SK-MEL-5 (cell line): ENCODE data around the gene LRRC26. TPM values are rescaled to one million over a fixed set of nuclear protein-coding genes. Genes with fewer than 3 reads are reported as not detected.

Source experiments
- DNase-seq: peaks from one replicate; pipeline ENCODE4 v3.0.0-alpha.2; 2016; ENCODE audit warnings: low read depth, low spot score
- in situ Hi-C: cut with HindIII; loops from 2 replicates; pipeline ENCODE4 v1.10.0; 2016; ENCODE audit warnings: low sequenced_read_pairs, high pct_unique_total_duplicates, low pct_unique_long_range_greater_than_20kb
- total RNA-seq: library from RNA; depleted of rRNA; stranded (reverse); fragments of >200 nt; shearing (Covaris generic); gene quantifications from 2 replicates; pipeline ENCODE4 v1.2.3, GENCODE V29; 2014

The LRRC26 gene
- total RNA-seq, 1 experiment from 2014 or later = 0.40 TPM

DNA sequence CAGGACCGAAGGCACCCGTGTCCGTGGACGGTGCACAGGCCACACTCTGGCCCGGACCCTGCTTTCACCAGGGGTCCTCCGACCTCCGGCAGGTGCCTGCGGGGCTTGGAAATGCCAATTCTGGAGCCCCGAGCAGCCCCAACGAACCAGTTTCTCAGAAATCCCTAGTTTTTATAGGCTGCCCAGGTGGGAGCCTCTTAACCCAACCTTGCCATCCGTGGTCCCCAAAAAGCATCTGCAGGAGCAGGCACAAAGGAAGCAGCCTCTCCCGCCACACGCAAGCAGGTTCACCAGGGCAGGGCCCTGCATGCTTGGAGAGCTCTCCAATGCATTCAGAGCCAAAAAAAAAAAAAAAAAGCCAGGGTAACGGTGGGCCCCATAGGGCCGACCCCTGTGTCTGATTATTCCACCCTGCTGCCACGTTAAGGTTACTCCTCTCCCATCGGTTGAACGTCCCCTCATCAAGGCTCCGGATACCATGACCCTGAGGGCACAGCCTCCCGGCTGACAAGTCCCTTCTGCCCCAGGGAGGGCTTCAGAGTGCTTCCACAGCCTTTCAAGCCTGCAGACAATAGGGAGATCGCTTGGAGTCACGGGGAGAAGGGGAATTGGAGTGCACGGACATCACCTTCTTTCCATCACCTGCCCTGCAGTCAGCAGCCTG lies 31.5 kb upstream of the LRRC26 start:
- in situ Hi-C loops = no loop called here
- no peak for DNase-seq

DNA sequence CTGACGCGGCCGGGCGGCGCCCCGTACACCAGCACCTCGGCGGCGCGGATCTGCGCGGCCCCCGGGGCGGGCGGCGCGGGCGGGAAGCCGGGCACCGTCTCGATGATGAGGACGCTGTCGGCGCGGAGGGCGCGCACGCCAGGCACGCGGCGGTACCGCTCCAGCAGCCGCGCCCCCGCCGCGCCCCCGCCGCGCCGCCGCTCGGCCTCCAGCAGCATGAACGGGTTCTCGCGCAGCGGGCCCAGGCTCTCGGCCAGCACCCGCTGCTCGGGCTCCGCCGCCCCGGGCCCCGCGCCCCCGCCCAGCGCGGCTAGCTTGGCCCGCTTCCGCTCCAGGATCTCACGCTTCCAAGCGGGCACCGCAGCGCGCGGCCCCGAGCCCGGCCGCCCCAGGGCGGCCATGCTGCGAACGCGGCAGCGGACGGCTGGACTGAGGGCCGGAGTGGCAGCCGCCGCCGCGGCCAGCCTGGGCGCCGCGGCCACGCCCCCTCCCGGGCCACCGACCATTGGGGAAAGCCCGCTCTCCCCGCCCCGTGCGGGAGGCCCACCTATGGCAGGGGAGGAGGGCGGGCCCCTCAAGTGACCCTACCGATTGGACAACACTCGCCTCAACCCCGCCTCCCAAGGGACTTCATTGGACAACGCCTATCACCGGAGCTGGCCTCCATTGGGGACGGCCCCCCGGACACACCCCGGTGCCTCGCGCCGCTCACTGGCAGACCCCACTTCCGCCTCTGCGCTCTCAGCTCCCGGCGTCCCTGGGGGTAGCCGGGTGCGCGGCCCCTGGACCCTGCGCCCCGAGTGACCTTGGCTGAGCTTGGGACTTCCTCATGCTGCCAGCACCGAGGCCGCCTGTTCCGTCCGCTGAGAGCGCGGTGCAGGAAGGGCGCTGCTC lies 30.7 kb upstream of the LRRC26 start, which contains the start of gene TPRN:
Gene TPRN, minus strand, starts transcription at position 431 of the 894 bp plus-strand sequence. Its CDS starts 30 bp downstream, at position 401.
- in situ Hi-C loops = no loop called here
- DNase-seq = peak; percentile 100

DNA sequence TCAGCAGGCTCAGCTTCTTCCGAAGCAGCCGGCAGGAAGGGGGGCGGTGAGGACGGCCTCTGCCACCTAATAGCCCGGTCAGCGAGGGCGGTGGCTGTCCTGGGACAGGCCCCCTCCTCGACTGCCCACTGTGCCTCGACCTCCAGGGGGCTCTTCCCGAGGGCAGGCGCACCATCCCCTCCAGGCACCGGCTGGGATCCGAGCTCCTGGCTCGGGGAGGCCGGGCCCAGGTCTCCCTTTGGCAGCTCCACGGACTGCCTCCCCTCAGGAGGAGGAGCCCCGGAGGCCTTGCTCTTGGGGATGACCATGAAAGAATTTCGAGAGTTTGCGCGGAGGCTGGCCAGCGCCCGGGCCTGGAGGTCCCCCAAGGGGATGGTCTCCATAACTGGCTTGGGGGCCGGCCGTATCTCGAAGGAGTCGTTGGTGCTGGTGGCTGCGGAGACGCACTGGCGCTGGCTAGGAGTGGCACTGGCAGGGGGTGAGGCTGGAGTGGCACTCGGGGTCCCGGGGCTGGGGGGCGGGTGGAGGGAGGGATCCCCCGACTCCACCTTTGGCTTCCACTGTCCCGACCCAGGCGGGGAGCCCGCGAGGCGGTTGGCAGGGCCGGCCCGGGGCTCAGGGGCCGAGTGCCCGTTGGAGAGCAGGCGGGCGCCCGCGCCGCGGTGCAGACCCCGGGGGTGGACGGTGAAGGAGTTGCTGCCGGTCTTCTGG lies 29.7 kb upstream of the LRRC26 start:
- in situ Hi-C loops = no loop called here

DNA sequence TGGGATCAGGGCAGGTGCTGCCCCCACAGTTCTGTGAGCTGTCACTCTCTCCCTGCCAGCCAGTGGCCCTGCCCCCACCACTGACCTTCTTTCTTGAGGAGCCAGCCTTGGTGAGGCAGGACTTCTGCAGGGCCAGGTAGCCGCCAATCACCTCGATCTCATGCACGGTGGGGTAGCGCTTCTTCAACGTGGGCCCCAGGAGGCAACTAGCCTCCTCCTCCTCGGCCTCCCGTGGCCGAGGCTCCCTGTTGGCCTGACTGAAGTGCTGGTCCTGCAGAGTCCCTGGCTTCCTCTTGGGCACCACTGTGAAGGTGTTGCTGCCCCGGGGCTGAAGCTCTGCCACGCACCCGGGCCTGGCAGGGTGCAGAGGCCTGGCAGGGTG lies 29.0 kb upstream of the LRRC26 start:
- in situ Hi-C loops = no loop called here
- DNase-seq = no peak

More for the DNA sequence above, 29.7 kb upstream of the LRRC26 start:
- no peak for DNase-seq

DNA sequence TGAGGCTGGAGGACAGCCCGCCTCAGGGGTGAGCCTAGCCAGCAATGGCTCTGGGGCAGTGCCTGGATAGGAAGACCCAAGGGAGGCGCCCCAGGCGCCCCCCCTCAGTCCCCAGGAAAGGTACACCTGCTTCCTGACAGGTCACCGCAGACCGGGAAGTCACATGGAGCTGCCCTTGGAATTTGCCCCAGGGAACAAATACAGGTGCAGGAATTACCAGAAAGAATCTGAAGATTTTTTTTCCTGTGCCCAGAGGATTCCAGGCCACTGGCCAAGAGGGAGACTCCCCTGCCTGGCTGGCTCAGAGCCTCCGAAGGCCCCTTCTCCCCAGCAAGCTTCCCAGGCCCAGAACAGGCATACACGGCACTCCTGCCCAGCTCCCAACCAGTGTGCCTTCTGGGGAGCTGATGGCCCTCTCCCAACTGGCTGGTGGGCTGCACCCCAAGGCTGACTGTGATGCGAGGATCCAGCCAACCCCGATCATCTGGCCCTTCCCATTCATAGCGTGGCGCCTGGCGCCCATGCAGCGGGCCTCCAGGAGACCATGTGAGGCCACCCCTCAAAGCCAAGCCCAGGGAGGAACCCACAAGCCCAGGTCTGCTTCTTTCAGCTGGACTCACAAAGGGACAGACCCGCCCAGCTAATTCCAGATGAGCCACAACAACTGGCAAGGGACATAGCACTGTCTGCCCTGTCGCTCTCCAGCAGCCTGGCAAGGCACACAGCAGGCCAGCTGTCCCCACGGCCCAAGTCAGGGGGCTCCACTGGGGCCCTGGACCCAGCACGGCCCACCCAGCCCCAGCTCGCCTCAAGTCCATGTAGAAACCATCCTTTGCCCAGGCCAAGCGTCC lies 28.4 kb upstream of the LRRC26 start:
- in situ Hi-C loops = no loop called here
- no peak for DNase-seq

DNA sequence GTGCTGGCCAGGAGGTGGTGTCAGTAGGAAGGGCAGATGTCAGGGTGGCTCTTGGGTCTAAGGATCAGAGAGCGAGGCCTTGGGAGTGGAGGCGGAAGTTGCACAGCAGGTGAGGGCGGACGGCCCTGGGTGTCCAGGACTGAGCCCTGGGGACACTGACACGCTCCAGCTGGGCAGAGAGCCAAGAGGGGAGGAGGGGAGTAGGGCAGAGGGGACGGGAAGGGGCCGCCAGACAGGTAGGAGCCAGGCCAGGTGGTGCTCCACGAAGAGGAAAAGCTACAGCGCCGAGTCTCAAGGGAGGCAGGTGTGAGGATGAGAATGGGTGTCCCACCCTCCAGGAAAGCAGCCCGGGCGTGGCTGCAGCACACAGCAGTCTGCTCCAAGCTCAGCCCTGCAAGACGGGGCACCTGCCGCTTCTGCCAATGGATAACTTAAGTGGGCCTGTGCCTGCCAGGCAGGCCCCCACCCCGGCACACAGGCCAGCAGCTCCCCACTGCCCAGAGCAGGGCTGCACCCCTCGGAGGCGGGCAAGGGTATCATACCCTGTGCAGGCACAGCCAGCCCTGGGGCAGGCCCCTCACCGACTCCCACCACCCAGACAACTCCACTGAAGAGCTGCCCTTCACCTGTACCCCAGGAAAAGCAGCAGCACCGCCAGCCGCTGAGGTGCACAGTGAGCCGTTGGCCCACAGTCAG lies 25.8 kb upstream of the LRRC26 start:
- no peak for DNase-seq
- in situ Hi-C loops = no loop called here

DNA sequence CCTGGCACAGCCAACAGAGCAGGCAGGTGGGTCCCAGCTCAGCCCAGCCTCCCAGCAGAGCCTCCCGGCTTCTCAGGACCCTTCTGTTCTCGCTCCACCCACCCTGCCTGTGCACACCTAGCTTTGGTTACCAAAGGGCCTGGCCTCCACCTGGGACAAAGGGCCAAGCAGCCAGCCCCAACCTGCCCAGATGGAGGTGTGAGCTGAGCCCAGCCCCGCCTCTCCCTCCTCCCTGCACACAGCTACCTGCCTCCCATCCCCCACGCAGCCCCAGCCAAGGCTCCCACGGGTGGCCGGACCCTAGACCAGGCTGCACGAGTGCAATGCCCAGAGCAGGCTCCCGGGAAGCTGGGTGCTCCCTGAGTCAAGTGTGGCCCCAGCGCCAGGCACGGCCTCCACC lies 25.1 kb upstream of the LRRC26 start:
- DNase-seq = no peak
- in situ Hi-C loops = no loop called here

DNA sequence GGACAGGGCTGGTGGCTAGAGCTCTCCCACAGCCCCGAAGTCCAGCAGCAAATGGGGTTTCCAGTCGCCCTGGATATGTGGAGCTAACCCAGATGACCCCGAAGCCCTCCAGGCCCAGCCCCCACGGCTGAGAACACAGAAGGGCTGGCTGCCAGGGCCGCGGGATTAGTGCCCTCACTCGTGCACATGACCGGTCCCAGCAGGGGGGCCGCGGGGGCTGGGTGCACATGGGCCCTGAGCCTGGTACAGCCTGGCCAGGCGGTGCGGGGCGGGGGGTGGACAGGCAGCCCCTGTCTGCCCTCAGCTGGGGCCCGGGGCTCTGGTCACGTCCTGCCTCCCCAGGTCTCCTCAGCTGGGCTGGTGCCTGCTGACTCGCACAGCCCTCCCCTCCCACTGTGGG lies 24.5 kb upstream of the LRRC26 start:
- DNase-seq = peak; percentile 27
- in situ Hi-C loops = no loop called here

DNA sequence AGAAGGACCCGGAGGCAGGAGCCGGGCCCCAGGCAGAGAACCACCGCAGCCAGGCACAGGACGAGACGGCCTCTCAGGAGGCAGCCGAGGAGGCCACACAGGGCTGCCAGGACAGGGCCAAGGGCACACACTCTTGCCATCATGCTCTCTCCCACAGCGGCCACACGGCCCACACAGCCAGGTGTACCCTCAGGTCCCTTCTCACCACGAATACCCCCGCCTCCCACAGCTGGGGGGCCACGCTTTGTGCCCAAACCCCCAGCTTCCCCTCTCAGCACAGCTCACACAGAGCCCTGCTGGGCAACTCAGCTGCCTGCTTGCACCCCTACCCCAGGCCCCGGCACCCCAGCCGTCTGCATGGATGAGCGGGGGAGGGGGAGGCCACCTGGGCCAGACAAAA lies 23.9 kb upstream of the LRRC26 start:
- in situ Hi-C loops = no loop called here
- DNase-seq = no peak

DNA sequence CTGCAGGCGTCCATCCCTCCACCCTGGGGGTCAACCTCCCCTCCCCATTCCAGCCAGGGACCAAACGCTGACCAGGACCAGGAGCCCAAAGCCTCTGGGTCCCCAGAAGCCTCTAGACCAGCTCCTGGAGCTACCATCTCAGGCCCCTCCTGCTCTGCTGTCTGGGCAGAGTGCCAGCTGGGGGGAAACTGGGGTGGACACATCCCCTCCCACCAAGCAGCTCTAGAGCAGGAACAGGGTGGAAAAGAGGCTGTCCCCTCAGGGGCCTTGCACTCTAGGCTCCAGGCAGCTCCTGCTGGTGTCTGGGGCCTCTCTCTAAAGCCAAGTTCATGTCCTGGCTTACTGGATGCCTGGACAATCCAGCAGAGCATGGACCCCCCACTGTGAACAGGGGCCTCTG lies 23.0 kb upstream of the LRRC26 start:
- in situ Hi-C loops = no loop called here
- no peak for DNase-seq

DNA sequence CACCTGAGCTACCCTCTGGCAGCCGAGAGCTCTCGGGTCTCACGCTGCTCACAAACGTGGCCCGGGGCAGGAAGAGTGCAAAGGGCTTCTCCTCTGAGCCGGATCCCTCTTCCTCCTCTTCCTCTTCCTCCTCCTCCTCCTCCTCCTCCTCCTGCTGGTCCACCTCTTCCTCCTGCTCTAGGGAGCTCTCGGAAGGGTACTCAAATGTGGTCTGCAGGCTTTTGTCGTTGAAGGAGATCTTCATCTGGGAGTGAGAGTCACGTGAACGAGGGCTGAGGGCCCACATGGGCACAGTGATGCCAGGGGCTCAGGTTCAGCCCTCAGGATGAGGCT lies 22.6 kb upstream of the LRRC26 start:
- in situ Hi-C loops = no loop called here
- DNase-seq = no peak

DNA sequence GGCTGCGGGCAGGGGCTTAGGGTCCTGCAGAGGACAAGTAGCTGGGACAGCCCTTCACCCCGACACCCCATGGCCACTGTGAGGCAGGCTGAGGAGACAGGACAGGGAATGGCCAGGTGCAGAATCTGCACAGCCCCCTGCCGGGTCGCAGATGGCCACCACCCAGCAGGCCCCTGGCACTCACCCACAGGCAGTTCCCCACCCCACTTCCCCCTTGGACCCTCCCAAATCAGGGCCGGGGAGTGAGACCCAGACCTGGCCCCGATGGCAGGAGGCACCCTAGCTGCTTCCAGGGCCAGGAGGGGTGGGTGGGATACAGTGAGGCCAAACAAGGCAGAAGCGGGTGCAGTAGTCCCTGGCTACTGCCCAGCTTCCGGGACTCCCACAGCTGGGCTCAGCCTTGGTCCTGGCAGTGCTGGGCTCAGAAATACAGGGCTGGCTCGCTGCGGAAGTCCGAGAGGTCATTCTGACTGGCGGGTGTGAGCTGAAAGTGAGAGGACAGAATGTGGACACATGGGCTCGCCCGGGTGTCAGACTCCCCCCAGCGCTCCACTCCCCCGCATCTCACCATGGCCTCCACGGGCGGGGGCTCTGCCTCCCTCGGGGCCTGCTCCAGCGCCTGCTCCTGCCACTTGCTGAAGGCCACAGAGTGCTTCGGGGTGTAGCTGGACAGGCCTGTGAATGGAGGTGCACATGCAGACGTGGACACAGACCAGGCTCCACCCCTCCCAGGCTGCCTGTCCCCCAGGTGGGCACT lies 22.0 kb upstream of the LRRC26 start:
- DNase-seq = no peak
- in situ Hi-C loops = no loop called here

DNA sequence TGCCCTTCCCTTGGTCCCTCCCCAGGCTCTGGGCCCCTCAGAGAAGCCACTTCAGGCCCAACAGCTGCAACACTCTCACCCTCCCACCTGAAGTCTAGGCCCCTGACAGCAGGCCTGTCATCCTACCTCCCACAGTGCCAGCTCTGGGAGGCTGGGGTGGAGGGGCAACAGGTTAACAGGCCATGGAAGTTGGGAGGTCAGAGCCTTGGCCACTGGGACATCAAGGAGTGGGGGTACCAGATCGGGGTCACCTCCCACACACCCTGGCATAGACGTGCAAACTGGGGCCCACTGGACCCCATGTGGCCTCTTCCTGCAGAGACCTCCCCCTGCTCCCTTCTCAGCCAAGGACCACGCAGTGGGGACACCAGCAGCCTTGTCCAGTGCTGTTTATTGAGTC lies 21.4 kb upstream of the LRRC26 start:
- in situ Hi-C loops = no loop called here
- no peak for DNase-seq

DNA sequence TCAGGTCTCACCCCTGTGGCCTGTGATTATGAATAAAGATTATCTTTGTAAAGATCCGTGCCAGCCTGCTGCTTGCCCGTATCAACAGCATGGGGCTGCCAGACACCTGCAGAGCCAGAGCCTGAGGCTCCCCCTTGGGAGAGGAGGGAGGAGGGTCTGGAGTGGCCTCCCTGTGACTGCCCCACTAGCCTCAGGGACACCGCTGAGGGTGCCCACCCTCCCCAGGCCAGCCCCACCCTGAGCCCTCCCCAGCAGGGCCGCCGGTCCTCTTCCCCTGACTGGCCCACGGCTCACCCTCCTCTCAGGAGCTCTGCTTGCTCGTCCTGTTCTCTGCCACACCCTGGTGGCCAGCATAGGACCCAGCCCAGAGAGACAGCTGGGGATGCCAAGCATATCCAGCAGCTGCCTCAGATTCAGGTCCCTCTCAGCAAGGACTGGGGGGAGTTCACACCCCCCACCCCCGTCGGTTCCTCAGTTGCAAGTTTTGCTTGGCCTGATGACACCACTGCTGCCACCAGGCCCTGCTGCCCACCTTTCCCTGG lies 20.5 kb upstream of the LRRC26 start:
- DNase-seq = no peak
- in situ Hi-C loops = no loop called here

DNA sequence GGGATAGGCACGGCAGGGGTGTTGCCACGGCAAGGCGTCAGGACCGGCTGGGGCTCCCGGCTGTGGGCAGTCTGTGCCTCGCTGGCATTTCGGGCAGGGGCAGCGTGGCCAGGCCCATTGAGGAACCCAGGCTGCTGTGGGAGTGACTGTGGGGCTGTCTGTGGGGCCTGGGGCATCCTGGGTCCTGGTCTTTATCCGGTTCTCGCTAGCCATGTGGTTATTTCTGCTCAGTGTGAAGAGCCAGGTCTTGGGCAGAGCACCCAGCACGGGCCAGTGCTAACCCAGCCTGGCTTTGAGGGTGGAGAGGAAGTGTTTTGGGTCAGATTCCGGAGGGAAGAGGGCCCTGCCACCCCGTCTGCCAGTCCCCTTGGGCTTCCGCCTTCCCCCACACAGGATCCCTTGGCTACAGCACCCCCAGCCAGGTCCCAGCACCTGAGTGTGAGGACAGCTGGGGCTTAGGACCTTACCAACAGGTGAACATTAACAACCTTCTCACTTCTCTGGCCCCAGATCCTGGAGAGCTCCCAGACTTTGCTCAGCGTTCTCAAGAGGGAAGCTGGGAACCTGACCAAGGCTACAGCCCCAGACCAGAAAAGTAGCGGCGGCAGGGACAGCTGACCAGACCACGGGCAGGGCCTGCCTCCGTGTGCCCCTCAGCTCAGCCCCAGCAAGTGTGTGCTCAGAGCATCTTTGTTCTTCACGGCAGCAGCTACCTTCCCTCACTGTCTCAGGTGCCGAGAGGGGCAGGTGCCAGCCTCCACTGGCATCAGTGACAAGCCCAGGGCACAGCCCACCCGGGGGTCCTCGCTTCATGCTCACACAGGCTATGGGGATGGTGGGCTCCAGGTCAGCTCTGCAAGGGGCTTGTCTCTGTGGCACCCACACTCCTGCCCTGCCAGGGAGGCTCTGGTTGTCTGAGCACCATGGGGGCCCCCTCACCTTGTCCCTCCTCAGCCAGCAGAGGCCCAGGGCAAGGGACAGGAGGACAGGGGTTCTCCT lies 19.7 kb upstream of the LRRC26 start:
- in situ Hi-C loops = no loop called here
- DNase-seq = no peak
